Measurements from ENCODE around the gene ABCA7.

The ABCA7 gene

GRCh38 chr19:1004204-1004802 is 35.6 kb upstream of the ABCA7 start:
- H3K4me3 ChIP-seq (ENCODE audit: extremely low read depth, insufficient read depth, low read length, poor library complexity, severe bottlenecking), result no peak overlapping the region
- no peaks in the 10 kb centered on the region for H3K4me1 ChIP-seq (ENCODE audit: control insufficient read depth, insufficient read depth, low read length, poor library complexity, severe bottlenecking)
- H3K36me3 ChIP-seq (ENCODE audit: control insufficient read depth, insufficient read depth, low read length), result no peaks in the 10 kb centered on the region
- WGBS, 2 experiments (ENCODE audit: insufficient coverage in 2 of 2), result 86 to 88% methylated on average over 29 to 32 of the region's 32 CpGs
- H3K9me3 ChIP-seq (ENCODE audit: control insufficient read depth, low read length), result no peaks in the 10 kb centered on the region
- no peak overlapping the region for H3K27ac ChIP-seq (ENCODE audit: low read depth, low read length, severe bottlenecking)

DNA sequence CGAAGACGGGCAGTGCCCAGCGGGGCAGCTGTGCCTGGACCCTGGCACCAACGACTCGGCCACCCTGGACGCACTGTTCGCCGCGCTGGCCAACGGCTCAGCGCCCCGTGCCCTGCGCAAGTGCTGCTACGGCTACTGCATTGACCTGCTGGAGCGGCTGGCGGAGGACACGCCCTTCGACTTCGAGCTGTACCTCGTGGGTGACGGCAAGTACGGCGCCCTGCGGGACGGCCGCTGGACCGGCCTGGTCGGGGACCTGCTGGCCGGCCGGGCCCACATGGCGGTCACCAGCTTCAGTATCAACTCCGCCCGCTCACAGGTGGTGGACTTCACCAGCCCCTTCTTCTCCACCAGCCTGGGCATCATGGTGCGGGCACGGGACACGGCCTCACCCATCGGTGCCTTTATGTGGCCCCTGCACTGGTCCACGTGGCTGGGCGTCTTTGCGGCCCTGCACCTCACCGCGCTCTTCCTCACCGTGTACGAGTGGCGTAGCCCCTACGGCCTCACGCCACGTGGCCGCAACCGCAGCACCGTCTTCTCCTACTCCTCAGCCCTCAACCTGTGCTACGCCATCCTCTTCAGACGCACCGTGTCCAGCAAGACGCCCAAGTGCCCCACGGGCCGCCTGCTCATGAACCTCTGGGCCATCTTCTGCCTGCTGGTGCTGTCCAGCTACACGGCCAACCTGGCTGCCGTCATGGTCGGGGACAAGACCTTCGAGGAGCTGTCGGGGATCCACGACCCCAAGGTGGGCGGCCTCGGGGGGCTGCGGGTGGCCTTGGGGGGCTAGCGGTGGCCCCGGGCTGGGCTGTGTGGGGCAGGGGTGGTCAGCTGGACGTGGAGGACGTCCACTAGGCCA is 34.9 kb upstream of the ABCA7 start:
- H3K4me1 ChIP-seq (ENCODE audit: control insufficient read depth, insufficient read depth, low read length, poor library complexity, severe bottlenecking), result no peaks in the 10 kb centered on the region
- H3K36me3 ChIP-seq (ENCODE audit: control insufficient read depth, insufficient read depth, low read length), result peaks cover 6% of the 10 kb centered on the region
- no peak overlapping the region for H3K27ac ChIP-seq (ENCODE audit: low read depth, low read length, severe bottlenecking)
- H3K9me3 ChIP-seq (ENCODE audit: control insufficient read depth, low read length), result no peaks in the 10 kb centered on the region
- H3K4me3 ChIP-seq (ENCODE audit: extremely low read depth, insufficient read depth, low read length, poor library complexity, severe bottlenecking), result no peak overlapping the region
- WGBS, 2 experiments (ENCODE audit: insufficient coverage in 2 of 2), result 93 to 94% methylated on average over 61 to 65 of the region's 70 CpGs

DNA sequence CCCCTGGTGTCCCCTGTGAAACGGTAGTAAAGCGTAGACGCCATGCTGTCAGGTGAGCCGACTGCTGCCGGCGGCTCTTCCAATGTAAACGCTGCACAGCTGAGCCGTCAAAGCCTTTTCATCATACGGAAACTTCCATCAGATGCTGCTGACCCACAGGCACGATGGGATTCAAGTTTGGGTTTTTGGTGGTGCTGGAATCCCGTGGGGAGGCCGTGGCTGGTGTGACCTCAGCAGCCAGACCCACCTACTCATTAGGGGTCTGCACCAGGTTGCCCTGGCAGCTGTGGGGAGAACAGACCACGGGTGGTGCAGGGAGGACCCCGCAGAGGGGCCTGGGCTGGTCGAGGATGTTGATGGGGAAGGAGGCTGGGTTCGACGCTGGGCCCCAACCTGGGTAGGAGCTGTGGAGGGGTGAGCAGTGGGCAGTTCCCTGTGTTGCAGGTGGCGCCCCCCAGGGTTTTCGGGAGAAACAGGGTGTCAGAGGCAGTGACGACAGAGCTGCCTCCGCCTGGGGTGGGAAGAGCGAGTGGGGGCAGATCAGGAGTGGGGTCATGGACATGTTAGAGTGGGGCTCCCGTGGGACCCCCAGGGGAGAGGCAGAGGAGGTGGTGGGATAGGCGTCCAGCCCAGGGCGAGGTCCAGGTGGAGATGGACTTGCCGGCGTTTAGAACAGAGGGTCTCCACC is 33.1 kb upstream of the ABCA7 start:
- no peak overlapping the region for H3K27ac ChIP-seq (ENCODE audit: low read depth, low read length, severe bottlenecking)
- H3K9me3 ChIP-seq (ENCODE audit: control insufficient read depth, low read length), result no peaks in the 10 kb centered on the region
- 88 to 91% methylated on average over 22 to 24 of the region's 27 CpGs for WGBS, 2 experiments (ENCODE audit: insufficient coverage in 2 of 2)

GRCh38 chr19:1007399-1008251 is 32.3 kb upstream of the ABCA7 start:
- Histone ChIP-seq H3K27ac (ENCODE audit: low read depth, low read length, severe bottlenecking) (no peak overlapping the region), H3K4me3 (ENCODE audit: extremely low read depth, insufficient read depth, low read length, poor library complexity, severe bottlenecking) (no peak overlapping the region), H3K9me3 (ENCODE audit: control insufficient read depth, low read length) (no peaks in the 10 kb centered on the region), H3K4me1 (ENCODE audit: control insufficient read depth, insufficient read depth, low read length, poor library complexity, severe bottlenecking) (no peaks in the 10 kb centered on the region), H3K36me3 (ENCODE audit: control insufficient read depth, insufficient read depth, low read length) (peaks cover 28% of the 10 kb centered on the region)
- WGBS, 2 experiments (ENCODE audit: insufficient coverage in 2 of 2), result 96 to 98% methylated on average over 50 to 60 of the region's 73 CpGs

More for the DNA sequence above, 33.1 kb upstream of the ABCA7 start:
- no peaks in the 10 kb centered on the region for H3K4me1 ChIP-seq (ENCODE audit: control insufficient read depth, insufficient read depth, low read length, poor library complexity, severe bottlenecking)
- no peak overlapping the region for H3K4me3 ChIP-seq (ENCODE audit: extremely low read depth, insufficient read depth, low read length, poor library complexity, severe bottlenecking)
- peaks cover 20% of the 10 kb centered on the region for H3K36me3 ChIP-seq (ENCODE audit: control insufficient read depth, insufficient read depth, low read length)

GRCh38 chr19:1008268-1009040 is 31.5 kb upstream of the ABCA7 start:
- WGBS, 2 experiments (ENCODE audit: insufficient coverage in 2 of 2), result 94 to 97% methylated on average over 35 to 42 of the region's 45 CpGs
- Histone ChIP-seq H3K27ac (ENCODE audit: low read depth, low read length, severe bottlenecking) (no peak overlapping the region), H3K36me3 (ENCODE audit: control insufficient read depth, insufficient read depth, low read length) (peaks cover 36% of the 10 kb centered on the region), H3K9me3 (ENCODE audit: control insufficient read depth, low read length) (no peaks in the 10 kb centered on the region), H3K4me3 (ENCODE audit: extremely low read depth, insufficient read depth, low read length, poor library complexity, severe bottlenecking) (no peak overlapping the region), H3K4me1 (ENCODE audit: control insufficient read depth, insufficient read depth, low read length, poor library complexity, severe bottlenecking) (no peaks in the 10 kb centered on the region)

GRCh38 chr19:1009041-1009980 is 30.6 kb upstream of the ABCA7 start:
- H3K4me3 ChIP-seq (ENCODE audit: extremely low read depth, insufficient read depth, low read length, poor library complexity, severe bottlenecking), result no peak overlapping the region
- no peaks in the 10 kb centered on the region for H3K4me1 ChIP-seq (ENCODE audit: control insufficient read depth, insufficient read depth, low read length, poor library complexity, severe bottlenecking)
- no peak overlapping the region for H3K27ac ChIP-seq (ENCODE audit: low read depth, low read length, severe bottlenecking)
- 95 to 97% methylated on average over 64 to 86 of the region's 92 CpGs for WGBS, 2 experiments (ENCODE audit: insufficient coverage in 2 of 2)
- peaks cover 44% of the 10 kb centered on the region for H3K36me3 ChIP-seq (ENCODE audit: control insufficient read depth, insufficient read depth, low read length)
- no peaks in the 10 kb centered on the region for H3K9me3 ChIP-seq (ENCODE audit: control insufficient read depth, low read length)

DNA sequence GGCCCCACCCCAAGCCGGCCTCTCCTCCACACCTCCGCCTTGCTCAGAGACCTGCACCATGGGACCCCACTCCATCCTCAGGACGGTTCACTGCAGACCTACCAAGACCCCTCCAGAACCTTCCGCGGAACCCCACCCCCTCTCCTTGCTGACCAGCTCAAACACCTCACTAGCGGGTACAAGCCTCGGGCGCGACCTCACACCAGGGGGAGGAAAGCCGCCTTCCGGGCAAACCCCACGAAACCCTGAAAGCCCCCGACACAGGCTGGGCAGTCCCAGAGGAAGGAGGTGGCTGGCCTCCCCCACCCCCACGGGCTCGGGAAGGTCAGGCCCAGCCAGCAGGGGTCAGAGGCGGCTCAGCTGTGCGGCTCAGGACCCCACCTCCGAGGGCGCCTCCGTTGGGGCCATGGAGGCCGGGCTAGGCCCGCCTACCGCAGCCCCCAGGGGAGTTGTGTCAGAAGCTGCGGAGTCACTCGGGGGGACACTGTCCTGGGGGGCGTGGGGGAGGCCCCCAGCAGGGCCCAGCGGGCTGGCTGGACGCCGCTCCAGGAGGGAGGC is 29.8 kb upstream of the ABCA7 start:
- H3K9me3 ChIP-seq (ENCODE audit: control insufficient read depth, low read length), result no peaks in the 10 kb centered on the region
- 94% methylated on average over 22 to 23 of the region's 29 CpGs for WGBS, 2 experiments (ENCODE audit: insufficient coverage in 2 of 2)
- peaks cover 52% of the 10 kb centered on the region for H3K36me3 ChIP-seq (ENCODE audit: control insufficient read depth, insufficient read depth, low read length)
- no peak overlapping the region for H3K4me3 ChIP-seq (ENCODE audit: extremely low read depth, insufficient read depth, low read length, poor library complexity, severe bottlenecking)
- no peak overlapping the region for H3K27ac ChIP-seq (ENCODE audit: low read depth, low read length, severe bottlenecking)
- H3K4me1 ChIP-seq (ENCODE audit: control insufficient read depth, insufficient read depth, low read length, poor library complexity, severe bottlenecking), result no peaks in the 10 kb centered on the region

- Histone ChIP-seq H3K27ac (ENCODE audit: low read depth, low read length, severe bottlenecking) (no peak overlapping the region), H3K9me3 (ENCODE audit: control insufficient read depth, low read length) (no peaks in the 10 kb centered on the region), H3K4me1 (ENCODE audit: control insufficient read depth, insufficient read depth, low read length, poor library complexity, severe bottlenecking) (peaks cover 4% of the 10 kb centered on the region), H3K36me3 (ENCODE audit: control insufficient read depth, insufficient read depth, low read length) (peaks cover 54% of the 10 kb centered on the region), H3K4me3 (ENCODE audit: extremely low read depth, insufficient read depth, low read length, poor library complexity, severe bottlenecking) (no peak overlapping the region)
- 94 to 96% methylated on average over 34 to 53 of the region's 56 CpGs for WGBS, 2 experiments (ENCODE audit: insufficient coverage in 2 of 2)
Measured at GRCh38 chr19:1010586-1011510, 29.1 kb upstream of the ABCA7 start.
